GM12875 (cell line): Measurements from ENCODE around the gene SMOC2.

Experiments
- H3K4me3 ChIP-seq: one replicate; pipeline ENCODE4 v1.5.1; 2011; ENCODE audit warnings: low read depth, low read length, control low read depth
- TF ChIP-seq, protein P1 (sequence below): IDR thresholded peaks from 2 replicates; pipeline ENCODE4 v1.5.1; 2011; ENCODE audit warnings: low read depth, mild to moderate bottlenecking, control low read depth, inconsistent platforms, low read length, moderate library complexity, borderline replicate concordance; ENCODE audit not compliant: insufficient read depth

Gene SMOC2

DNA sequence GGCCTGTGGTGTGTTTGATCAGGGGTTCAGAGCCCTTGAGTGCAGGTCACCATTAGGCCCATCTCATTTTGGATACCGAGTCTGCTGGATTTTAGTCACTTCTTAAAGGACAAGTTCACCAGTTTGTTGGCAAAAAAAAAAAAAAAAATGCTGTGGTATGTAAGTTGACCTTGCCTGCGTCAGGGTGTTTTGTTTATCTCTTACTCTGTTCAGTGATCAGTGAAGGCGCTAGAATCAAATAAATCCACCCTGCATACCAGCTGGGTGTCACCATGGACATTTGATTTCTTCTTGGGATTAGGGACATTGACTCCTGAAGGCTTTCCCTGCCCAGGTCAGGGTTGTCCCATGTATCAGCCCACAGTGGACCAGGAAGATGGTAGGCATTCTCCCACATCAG, 6.7 kb downstream of the SMOC2 start:
- TF ChIP-seq, protein P1, sequence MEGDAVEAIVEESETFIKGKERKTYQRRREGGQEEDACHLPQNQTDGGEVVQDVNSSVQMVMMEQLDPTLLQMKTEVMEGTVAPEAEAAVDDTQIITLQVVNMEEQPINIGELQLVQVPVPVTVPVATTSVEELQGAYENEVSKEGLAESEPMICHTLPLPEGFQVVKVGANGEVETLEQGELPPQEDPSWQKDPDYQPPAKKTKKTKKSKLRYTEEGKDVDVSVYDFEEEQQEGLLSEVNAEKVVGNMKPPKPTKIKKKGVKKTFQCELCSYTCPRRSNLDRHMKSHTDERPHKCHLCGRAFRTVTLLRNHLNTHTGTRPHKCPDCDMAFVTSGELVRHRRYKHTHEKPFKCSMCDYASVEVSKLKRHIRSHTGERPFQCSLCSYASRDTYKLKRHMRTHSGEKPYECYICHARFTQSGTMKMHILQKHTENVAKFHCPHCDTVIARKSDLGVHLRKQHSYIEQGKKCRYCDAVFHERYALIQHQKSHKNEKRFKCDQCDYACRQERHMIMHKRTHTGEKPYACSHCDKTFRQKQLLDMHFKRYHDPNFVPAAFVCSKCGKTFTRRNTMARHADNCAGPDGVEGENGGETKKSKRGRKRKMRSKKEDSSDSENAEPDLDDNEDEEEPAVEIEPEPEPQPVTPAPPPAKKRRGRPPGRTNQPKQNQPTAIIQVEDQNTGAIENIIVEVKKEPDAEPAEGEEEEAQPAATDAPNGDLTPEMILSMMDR, result no peak
- no peak overlapping the region for H3K4me3 ChIP-seq

DNA sequence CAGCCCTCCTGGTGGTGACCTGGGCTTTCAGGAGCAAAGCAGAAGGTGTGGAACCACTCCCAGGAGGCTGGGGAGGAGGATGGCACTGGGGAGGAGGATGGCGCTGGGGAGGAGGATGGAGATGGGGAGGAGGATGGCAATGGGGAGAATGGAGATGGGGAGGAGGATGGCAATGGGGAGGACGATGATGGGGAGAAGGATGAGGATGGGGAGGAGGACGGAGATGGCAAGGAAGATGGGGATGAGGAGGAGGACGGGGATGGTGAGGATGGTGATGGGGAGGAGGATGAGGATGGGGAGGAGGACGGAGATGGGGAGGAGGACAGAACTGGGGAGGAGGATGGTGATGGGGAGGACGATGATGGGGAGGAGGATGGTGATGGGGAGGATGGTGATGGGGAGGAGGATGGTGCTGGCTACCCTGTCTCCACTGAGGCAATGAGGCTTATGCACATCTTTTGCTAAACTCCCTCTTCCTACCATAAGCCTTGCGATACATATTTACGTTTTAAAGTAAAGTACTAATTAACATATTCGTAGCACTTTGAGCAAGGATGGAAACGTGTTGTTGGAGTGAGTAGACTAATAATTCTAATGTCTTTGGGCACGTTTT, 7.4 kb downstream of the SMOC2 start:
- H3K4me3 ChIP-seq, result no peak overlapping the region
- TF ChIP-seq, protein P1, result no peak

DNA sequence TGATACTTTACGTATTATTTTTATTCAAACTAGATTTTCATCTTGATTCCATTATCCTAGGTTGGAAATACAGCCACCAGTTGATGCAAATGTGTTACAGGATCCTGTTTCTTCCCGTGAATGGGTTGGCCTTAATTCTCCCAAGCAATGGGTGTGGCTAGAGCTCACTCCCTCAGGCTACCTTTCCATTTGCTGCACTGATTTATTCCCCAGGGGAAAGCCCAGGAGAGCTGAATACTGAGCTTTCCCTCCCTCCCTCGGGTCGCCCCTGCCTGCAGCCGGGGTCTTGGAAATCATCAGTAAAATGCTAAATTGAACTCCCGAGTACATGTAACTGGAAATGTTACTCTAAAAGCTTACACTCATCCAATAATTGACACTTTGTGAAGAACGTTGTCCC, 9.9 kb downstream of the SMOC2 start:
- H3K4me3 ChIP-seq, result no peak overlapping the region
- TF ChIP-seq, protein P1, result no peak

DNA sequence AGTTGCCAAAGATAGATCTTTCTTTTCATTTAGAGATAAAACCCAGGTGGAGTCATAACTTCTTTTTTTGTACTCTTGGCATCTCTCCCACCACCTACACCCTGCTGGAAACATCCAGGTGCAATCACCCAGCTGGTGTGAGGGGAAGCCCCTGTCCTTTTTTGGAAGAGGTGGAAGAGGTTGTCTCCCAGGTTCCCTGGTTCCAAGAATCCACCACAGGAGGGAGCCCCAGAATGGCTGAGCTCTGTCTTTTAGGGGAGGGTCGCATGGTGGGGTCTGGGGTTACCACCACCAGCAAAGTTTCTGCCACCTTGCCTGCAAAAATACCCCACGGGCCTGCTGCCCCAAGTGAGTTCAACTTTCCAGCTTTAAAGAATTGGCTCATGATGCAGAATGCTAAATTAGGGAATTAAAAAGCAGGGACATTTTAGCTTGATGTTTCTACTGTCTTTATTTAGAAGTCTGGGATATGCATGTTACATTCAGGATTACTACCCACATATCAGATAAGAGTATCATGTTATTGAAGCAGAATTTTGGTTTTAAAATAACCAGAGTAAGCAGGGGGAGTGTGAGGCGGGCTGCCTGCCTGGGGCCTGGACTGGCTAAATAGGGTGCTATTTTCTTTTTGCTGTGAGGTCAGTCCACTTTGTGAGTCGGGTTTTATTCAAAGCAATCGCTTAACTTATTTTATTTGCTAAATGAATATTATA, 11.0 kb downstream of the SMOC2 start:
- no peak overlapping the region for H3K4me3 ChIP-seq
- TF ChIP-seq, protein P1, result no peak

DNA sequence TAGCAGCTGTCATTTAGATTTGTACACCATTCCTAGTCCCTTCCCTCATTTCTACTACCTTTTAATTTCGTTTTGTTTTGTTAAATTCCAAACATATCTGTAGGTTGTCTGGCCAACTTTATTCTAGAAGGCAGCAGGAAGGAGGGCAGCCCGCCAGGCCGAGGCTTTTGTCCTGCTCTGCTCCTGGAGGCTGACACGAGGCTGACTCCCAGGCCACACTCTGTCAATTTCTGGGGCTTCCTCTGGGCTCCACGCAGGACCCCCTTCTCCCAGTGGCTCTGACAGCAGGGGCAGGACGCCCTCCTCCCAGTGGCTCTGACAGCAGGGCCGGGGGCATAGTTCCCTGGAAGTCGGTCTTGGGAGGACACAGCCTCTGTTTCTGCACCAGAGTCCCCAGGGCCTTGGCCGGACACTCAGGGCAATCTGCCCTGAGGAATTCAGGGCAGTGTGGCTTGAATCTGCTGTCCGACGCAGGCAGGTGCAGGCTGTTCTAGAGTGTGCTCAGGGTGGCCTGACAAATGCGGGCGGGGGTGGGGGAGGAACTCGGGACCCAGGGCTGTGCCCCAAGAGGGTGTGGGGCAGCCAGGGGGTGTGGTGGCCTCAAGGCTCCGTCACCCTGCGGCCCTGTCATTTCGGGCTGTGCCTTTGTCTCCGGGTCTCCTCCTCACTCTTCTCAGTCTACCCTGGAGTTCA, 11.8 kb downstream of the SMOC2 start:
- H3K4me3 ChIP-seq, result no peak overlapping the region
- TF ChIP-seq, protein P1, result no peak

DNA sequence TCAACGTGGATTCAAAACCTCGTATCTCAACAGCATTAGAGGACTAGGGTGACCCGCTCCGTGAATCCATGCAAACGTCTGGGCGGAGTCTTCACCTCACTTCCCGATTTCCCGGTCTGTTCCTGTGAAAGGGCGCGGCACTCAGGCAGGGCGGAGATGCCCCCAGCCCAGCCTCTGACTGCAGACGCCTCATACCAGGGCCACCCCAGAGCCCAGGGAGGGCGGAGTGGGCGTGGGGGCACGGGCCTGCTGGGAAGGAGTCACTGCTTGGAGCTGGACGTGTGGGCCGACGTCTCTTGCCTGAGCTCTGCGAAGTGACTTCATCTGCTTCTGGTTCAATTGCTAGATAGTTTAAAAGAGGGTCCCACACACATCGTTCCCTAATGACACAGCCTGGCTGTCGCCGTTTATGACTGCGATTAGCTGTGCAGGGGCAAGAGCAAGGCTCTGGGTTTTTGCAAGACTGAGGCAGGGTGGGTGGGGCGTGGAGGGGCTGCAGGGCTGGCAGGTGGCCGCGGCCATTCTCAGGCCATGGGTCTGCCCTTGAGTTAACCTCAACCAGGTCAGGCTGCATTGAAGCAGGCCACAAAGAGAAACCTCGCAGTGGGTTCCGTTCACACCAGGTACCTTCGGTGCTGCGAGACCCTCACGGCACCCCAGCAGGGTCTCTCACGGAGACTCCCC, 15.0 kb downstream of the SMOC2 start:
- no peak overlapping the region for H3K4me3 ChIP-seq

More for the DNA sequence above, 15.0 kb downstream of the SMOC2 start:
- TF ChIP-seq, protein P1, result no peak
